NB4 (cell line): ENCODE measurements around the gene GPX4.
A peak's percentile ranks its signal among the peaks of the same experiment; 100 is the strongest.

Experiments
- DNase-seq: peaks from one replicate; pipeline ENCODE4 v3.0.0; 2010; ENCODE audit warnings: low read depth
- H3K4me3 ChIP-seq: one replicate; pipeline ENCODE4 v1.5.1; 2011; ENCODE audit warnings: mild to moderate bottlenecking, low read depth, low read length, moderate library complexity
- MAX ChIP-seq: IDR thresholded peaks from 2 replicates; pipeline ENCODE4 v1.6.1; 2011; ENCODE audit warnings: low read depth, low read length
- MYC ChIP-seq: IDR thresholded peaks from 2 replicates; pipeline ENCODE4 v1.6.1; 2011; ENCODE audit warnings: low read depth, low read length
- POLR2A ChIP-seq: IDR thresholded peaks from 2 replicates; pipeline ENCODE4 v1.6.1; 2011; ENCODE audit warnings: mild to moderate bottlenecking; ENCODE audit not compliant: insufficient read length; ENCODE audit errors: extremely low read depth
- TF ChIP-seq, protein P1 (sequence below): IDR thresholded peaks from one replicate; pipeline ENCODE4 v1.5.1; 2012; ENCODE audit warnings: low read depth, low read length

GPX4 gene

DNA sequence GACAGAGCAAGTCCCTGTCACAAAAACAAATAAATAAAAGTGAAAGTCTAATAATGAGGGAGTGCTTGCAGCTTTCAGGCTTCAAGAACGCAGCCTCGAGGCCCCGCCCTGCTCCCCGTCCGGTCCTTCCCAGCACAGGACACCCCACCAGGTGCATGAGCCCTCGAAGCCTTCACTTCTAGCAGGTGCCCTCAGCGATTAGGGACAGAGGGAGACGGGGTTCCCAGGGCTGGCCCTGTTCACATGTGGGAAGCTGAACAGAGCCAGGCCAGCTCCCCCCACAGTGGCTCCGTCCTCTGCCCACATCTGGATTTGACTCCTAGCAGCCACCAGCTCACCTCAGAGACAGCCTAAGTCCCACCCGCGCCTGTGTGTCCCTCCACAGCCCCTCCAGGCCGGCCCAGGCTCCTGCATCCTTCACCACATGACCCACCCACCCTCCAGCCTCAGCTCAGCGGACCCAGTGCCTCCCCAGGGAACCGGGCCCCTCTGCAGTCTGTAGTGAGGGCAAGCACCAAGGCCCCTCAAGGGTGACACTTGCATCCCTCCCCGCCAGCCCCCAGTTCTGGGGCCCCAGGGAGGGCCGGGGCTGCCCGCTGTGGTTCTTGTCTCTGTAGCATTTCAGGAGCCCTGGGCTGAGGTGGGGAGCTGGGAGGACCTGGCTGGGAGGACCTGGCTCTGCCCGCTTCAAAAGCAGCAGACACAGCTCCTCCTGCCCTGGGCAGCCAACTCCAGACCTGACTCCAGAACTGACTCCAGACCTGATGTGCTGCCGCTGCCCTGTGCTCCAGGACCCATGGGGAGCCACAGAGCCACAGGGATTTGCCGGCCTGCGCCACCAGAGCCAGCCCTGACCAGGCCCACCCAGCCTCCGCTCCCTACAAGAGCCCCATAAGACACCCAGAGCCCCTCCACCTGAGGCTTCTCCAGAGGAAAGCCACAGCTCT is 27.2 kb downstream of the GPX4 start:
- peak; percentile 22 for DNase-seq
- peak overlapping the region; percentile 42 for H3K4me3 ChIP-seq
- TF ChIP-seq MYC (no peak), MAX (no peak), POLR2A (no peak)
- TF ChIP-seq, protein P1, sequence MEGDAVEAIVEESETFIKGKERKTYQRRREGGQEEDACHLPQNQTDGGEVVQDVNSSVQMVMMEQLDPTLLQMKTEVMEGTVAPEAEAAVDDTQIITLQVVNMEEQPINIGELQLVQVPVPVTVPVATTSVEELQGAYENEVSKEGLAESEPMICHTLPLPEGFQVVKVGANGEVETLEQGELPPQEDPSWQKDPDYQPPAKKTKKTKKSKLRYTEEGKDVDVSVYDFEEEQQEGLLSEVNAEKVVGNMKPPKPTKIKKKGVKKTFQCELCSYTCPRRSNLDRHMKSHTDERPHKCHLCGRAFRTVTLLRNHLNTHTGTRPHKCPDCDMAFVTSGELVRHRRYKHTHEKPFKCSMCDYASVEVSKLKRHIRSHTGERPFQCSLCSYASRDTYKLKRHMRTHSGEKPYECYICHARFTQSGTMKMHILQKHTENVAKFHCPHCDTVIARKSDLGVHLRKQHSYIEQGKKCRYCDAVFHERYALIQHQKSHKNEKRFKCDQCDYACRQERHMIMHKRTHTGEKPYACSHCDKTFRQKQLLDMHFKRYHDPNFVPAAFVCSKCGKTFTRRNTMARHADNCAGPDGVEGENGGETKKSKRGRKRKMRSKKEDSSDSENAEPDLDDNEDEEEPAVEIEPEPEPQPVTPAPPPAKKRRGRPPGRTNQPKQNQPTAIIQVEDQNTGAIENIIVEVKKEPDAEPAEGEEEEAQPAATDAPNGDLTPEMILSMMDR = no peak

DNA sequence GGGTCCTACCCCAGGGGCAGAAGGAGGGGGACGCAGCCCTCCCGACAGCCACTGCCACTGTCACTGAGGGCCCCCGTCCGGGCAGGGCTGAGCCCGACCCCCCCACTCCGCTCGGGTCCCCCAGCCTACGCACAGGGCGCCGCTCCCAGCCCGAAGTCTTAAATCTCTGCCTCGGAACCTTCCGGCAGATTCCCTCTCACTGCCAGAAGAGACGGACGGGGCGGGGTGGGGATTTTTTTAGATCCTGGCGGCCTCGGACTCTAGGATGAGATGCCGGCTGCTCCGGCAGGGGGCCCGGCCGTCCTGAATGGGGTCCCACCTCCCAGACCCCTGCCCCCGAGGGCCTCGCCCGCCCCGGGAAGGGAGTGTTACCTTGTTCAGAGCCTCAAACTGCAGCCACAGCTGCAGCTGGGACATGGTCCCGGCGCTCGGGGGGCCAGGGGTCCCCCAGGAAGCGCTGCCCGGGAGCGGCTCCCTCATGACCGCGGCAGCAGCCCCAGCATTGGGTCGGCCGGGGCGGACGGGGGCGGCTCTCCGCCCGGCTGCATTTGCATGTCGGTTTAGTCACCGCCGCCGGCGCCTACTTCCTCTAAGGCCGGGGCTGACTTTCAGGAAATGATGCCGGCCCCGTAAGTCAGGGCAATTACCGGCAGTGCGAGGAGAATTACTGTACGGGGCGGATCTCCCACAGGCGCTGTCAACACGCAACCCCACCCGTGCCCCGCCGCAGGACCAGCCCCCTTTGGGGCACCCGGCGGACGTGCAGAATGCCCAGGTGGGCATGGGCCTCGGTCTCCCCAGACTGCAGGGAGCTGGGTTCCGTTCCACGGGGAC is 28.1 kb downstream of the GPX4 start:
- peak; percentile 88 for DNase-seq
- TF ChIP-seq POLR2A = no peak
- TF ChIP-seq, protein P1 = no peak
- TF ChIP-seq MAX = 0 out of 2 replicates have a peak, but pooled peaks have one; percentile 33
- TF ChIP-seq MYC = no peak
- peak overlapping the region; percentile 42 for H3K4me3 ChIP-seq

DNA sequence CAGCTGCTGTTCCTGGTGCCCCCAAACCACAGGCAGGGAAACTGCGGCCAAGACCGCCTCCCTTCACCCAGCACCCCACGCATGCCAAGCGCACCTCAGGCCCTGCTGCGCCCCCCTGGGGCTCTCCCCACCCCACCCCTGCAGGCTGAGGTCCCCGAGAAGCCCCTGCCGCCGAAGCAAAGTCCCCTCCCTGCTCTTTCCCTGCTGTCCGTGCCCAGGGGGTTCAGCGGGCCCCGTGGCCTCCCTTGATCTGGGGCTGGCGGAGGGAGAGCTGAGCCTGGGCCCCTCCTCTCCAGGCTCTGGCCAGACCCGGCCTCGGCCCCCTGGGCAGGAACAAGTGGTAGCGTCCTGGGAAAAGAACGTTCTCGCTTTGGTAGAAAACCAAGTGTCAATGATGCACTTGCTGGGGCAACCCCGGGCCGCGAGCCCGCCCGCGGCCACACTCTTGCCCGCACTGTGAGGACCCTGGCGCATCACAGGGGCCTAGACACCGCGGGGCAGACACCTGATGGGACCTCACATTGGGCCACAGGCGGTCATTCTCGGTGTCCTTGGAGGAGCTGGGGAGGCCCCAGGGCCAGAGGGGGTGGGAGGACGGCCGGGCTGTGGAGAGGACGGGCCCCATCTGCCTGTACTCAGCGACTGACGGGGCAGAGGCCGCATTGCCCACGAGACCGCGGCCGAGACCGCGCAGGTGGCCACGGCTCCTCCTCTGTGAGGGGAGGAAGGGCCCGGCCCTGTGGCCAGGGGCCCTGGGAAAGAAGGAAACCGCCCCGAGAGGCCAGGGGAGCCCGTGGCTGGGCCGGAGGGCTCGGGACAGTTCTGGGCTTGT is 29.0 kb downstream of the GPX4 start:
- peak overlapping the region; percentile 32 for H3K4me3 ChIP-seq
- DNase-seq = peak; percentile 67
- TF ChIP-seq MYC (no peak), MAX (no peak), POLR2A (no peak)
- TF ChIP-seq, protein P1 = no peak

- no peak overlapping the region for H3K4me3 ChIP-seq
- DNase-seq = peak; percentile 57
- TF ChIP-seq MYC (no peak), MAX (no peak), POLR2A (no peak)
- TF ChIP-seq, protein P1 = no peak
Measured at GRCh38 chr19:1133471-1133929, 29.7 kb downstream of the GPX4 start.

- DNase-seq = no peak
- TF ChIP-seq MAX (no peak), POLR2A (no peak), MYC (no peak)
- TF ChIP-seq, protein P1 = no peak
- H3K4me3 ChIP-seq = no peak overlapping the region
Measured at GRCh38 chr19:1134431-1134830, 30.6 kb downstream of the GPX4 start.
